GM15510 (cell line): ENCODE measurements around the gene PRPF19.

Experiments
- POLR2A ChIP-seq: IDR thresholded peaks from 3 replicates; pipeline ENCODE4 v1.6.1; 2011; ENCODE audit warnings: borderline replicate concordance; ENCODE audit not compliant: insufficient read length; ENCODE audit errors: extremely low read depth

The PRPF19 gene

DNA sequence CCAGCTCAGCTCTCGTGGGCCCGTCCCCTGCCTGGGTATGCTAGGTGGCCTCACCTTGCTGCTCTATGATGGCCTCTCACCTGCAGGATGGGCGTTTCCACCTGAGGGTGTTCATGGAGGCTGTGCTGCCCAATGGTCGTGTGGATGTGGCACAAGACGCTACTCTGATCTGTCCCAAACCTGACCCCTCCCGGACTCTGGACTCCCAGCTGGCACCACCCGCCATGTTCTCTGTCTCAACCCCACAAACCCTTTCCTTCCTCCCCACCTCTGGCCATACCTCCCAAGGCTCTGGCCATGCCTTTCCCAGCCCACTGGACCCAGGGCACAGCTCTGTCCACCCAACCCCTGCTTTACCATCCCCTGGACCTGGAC is 36.9 kb downstream of the PRPF19 start:
- no peak for TF ChIP-seq POLR2A

DNA sequence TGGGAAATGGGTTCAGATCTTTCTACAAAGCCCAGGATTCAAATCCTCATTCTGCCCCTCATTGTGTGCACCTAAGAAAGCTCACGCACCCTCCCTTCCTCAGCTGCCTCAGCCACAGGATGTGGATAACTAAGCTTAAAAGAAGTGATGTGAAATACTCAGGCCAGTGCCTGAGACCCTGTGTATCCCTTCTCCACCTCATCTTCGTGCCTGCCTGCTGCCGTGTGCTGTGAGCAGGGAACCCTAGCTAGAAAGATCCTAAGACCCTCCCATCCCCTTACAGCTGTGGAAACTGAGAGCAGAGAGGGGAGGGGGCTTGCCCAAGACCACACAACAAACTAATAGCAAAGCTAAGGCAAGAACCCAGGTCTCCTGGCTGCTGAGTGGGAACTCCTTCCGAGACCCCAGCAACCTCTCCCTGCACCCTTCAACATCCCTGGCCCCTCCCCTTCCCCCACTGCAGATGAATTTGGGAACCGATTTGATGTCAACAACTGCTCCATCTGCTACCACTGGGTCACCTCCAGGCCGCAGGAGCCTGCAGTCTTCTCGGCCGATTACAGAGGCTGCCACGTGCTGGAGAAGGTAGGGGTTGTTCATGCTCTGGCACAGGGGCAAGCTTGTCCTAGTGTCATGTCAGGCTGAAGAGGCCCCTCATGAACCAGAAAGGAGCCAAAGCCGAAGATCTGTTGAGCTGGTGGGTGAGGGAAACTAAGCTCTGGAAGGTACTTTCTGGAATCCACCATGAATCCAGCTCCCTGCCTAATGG is 37.5 kb downstream of the PRPF19 start:
- no peak for TF ChIP-seq POLR2A

GRCh38 chr11:60867871-60868681 is 38.3 kb downstream of the PRPF19 start:
- no peak for TF ChIP-seq POLR2A

GRCh38 chr11:60866911-60867870 is 39.2 kb downstream of the PRPF19 start, which contains the start of gene ZP1:
Gene ZP1 (plus strand): TSS chr11:60867542. CDS start chr11:60867562, 20 bp downstream.
- TF ChIP-seq POLR2A, result no peak

DNA sequence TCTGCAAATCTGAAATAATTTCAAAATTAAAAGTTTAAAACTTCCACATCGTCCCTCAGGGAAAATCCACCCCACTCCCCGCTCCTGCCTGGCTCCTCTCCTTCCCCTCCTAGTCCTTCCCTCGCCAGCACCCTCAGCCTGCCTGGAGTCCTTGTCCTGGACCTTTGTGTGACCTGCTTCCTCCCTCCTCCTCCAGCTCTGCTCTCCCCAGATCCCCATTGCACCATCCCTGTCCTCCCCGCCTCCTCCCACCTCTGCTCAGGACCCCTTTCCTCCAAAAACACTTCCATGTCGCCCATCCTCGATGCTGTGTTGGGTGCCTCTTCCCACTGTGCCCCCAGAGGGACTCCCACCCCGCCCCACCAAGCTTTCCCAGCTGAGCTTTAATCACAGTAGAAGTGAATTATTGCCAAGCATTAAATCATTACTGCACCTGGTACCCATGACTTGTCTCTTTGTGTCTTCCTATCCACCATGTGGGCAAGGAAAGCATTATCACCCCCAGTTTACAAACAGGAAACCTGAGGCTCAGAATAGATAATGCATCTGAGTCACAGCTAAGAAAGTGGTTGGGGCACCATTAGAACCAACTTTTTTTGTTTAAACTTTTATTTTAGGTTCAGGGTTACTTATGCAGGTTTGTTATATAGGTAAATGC is 41.4 kb downstream of the PRPF19 start:
- no peak for TF ChIP-seq POLR2A

DNA sequence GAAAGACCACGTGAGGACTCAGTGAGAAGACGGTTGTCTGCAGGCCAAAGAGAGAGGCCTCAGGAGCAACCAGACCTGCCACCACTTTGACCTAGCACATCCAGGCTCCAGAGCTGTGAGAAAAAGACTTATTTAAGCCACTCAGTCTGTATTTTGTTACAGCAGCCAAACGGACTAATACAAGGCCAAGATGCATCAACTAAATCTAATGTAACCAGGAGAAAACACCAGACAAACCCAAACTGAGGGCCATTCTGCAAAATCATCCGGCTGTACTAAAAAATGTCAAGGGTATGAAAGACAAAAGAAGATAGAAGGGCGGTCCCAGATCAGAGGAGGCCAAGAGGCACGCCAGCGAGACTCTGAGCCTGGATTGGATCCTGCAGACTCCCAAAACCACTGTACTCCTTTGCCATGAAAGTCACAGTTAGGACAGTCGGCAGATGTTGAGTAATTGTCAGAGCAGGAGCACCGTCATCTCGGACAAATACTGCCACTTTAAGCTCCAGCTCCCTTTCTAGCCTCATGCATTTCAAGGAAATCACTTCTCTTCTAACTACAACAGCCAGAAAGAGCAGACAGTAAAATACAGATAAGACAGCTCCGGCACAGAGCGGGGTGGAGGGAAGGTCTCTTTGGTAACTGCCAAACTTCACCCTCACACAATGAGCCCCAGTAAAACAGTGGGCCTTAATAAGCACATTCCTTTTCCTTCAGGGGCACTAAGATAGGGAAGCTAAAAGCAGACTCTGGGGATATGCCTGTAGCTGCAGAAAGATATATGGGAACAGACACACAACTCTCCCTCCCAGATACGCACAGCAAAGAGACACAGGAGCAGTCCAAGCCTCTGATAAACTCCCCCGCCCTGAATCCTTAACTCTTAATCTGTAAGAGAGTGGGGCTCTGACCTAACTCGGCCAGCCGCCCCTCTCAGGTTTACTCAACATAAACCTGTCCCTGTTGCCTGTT is 42.5 kb downstream of the PRPF19 start:
- TF ChIP-seq POLR2A, result no peak

GRCh38 chr11:60862171-60862570 is 44.2 kb downstream of the PRPF19 start:
- TF ChIP-seq POLR2A, result no peak

DNA sequence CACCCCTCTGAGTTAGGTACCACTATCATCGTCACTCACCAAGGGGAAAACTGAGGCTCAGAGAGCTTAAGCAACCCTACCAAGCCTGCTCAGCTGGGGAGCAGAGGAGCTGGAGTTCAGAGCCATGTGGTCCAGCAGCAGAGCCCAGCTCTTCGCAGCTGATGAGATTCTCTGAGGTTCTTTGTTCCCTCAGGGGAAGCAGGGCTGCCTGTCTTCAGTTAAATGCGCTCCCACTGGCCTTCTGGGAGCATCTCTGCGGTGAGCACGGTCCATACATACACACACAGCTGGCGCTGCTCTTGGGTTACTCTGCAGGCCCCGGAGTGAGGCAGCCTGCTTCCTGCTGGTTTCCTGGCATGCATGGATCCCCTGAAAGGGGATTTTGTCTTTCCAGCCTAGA is 45.4 kb downstream of the PRPF19 start:
- TF ChIP-seq POLR2A, result no peak

DNA sequence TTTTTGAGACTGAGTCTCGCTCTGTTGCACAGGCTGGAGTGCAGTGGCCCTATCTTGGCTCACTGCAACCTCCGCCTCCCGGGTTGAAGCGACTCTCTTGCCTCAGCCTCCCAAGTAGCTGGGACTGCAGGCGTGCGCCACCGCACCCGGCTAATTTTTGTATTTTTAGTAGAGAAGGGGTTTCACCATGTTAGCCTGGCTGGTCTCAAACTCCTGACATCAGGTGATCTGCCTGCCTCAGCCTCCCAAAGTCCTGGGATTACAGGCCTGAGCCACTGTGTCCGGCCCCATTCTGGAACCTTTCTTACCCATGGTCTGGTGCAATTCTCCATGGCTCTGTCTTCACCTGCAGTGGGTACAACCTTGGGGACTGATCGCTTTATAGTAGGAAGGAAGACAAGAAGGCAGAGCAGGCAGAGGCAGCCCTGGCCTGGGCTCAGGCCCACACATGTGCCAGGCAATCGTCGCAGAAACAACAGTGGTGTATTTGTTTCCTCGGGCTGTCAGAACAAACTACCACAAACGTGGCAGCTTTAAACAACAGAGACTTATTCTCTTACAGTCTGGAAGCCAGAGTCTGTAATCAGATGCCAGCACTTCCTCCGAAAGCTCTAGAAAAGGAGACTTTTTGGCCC is 46.7 kb downstream of the PRPF19 start:
- TF ChIP-seq POLR2A, result no peak

DNA sequence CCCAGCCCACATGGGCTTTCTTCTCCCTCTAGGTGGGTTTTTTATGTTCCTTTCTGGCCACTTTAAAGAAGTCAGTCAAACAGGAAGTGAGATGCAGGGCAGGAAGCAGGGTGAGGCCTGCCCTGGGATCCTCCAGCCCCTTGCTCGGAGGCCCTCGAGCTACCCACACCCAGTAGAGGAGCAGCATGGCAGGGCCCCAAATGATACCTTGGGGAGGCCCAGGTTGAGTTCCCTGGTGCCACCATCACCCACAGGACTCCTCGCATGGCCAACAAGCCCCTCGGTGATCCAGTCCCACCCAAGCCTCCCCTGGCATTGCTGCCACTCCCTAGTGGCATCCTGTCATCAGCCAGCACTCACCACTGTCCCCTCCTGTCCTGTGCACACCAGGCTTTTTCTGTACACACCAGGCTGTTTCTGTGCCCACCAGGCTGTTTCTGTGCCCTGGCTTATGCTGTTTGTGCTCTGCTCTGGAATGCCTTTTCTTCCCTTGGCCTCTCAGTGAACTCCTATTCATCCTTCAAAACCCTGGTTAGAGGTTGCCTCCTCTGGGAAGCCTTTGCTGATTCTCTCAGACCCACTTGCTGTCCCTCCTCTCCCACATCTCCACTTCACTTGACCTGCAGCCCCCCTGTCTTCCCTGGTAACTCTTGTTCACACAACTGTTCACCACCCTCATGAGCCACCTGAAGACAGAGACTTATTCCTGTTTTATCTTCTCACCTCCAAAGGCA is 47.5 kb downstream of the PRPF19 start:
- TF ChIP-seq POLR2A, result no peak

- no peak for TF ChIP-seq POLR2A
Measured at GRCh38 chr11:60858236-60858635, 48.1 kb downstream of the PRPF19 start.
